ELR (cell line): ENCODE data around the gene KDM7A.
"Not testable (repeated sequence)": the region's sequence is repeated elsewhere in the genome, so short reads cannot be mapped to it uniquely, and the experiment has no call there.

Experiments
- DNase-seq: peaks from one replicate; pipeline ENCODE4 v3.0.0-alpha.2; 2015; ENCODE audit warnings: low read depth

The KDM7A gene

DNA sequence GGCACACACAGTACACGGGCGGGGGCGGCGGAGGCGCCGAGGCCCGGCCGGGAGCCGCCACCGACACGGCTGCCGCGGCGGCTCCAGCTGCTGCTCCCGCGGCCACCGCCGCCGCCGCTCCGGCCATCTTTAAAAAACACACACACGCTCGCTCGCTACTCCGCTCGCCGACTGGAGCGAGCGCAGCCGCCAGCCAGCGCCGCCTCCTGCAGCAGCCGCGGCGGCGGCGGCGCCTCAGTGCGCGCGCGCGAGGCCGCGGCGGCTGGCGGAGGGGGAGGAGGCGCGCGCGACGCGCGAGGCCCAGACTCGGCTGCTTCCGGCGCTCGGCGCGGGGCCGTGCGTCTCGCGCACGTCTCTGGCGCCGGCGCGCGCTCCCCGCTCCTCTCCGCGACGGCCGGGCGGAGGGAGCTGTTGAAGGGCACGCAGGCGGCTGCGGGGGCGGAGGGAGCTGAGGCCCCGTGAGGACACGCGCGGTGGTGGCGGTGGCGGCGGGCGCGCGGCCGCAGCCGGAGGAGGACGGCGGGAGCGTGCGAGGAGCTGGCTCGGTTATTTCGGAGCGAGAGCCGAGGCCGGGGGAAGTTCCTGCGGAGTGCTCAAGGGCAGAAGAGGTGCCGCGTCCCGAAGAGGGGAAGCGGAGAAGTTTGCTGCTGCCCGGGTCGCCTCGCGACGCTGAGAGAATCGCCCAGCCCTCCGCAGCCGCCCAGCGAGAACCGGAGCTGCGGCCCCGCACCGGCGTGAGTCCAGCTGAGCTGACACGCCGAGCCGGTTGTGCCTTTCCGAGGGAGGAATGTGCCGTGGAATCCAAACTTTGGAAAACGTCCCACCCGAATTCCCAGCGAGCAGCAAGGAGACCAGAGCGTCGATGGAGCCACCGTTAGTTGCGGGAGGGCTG, at the start of gene KDM7A:
KDM7A (minus strand) TSS at position 173 of the 892 bp plus-strand sequence; CDS start at position 127, 46 bp downstream.
- DNase-seq: peak; percentile 85

DNA sequence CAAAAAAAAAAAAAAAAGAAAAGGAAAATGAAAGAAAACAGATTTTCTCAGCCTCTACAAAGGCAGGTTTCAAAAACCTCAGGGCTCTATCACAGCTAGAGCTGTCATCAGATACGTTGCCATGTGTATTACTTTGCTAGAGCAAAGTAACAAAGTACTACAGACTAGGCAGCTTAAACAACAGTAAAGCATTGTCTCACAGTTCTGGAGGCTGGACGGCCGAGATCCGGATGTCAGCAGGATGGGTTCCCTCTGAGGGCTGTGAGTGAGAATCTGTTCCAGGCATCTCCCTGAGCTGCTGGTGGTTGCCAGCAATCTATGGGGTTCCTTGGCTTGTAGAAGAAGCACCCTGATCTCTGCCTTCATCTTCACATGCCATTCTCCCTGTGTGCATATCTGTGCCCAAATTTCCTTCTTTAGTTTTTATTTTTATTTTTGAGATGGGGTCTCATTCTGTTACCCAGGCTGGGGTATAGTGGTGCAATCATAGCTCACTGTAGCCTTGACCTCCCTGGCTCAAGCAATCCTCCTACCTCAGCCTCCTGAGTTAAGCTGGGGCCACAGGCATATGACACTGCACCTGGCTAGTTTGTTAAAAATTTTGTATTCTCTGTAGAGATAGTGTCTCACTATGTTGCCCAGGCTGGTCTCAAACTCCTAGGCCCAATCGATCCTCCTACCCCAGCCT, 48.9 kb upstream of the KDM7A start:
- DNase-seq: no peak

GRCh38 chr7:140223515-140224221, 46.9 kb upstream of the KDM7A start:
- DNase-seq: no peak

GRCh38 chr7:140222814-140223213, 46.0 kb upstream of the KDM7A start:
- DNase-seq: no peak

GRCh38 chr7:140219672-140220524, 43.1 kb upstream of the KDM7A start:
- DNase-seq: no peak

DNA sequence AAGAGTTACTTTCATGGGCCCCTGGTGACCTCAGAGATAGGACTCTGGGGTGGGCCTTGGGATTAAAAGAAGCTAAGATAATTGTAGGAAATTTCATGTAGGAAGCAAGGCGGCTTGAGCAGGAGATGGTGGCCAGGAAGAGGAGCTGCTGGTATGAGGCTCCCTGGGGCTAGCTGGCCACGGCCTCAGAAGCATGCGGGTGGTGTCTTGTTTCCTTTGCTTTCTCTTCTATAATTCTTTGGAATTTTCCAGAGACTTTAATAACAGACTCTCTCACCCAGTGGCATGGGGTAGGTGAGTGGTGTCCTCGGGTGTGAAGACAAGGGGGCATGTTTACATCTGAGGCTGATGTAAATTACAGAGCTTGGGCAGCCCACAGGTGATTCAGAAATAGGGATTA, 41.9 kb upstream of the KDM7A start:
- no peak for DNase-seq

DNA sequence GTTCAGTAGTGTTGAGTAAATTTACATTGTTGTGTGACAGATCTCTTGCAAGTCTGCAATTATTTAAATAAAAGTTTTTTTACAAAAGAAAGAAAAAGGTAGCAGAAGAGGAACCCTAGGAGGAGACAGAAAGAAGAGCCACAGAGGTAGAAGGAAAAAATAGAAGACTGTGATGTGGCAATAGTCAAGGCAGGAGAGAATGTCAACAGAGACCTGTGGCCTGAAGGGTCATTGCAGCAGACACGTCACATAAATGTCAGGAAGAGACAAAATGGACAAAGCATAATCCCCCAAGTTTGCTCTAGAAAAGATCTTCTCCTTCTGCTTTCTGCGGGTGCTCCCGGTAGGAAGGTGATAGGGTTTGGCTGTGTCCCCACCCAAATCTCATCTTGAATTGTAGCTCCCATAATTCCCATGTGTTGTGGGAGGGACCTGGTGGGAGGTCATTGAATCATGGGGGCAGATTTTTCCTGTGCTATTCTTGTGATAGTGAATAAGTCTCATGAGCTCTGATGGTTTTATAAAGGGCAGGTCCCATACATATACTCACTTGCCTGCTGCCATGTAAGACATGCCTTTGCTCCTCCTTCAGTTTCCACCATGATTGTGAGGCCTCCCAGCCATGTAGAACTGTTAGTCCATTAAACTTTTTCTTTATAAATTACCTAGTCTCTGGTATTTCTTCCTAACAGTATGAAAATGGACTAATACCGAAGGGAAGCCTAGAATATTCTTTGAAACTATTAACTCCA, 41.1 kb upstream of the KDM7A start:
- DNase-seq: no peak

- DNase-seq: no peak
These were observed 38.5 kb upstream of the KDM7A start for GRCh38 chr7:140215281-140215680.

DNA sequence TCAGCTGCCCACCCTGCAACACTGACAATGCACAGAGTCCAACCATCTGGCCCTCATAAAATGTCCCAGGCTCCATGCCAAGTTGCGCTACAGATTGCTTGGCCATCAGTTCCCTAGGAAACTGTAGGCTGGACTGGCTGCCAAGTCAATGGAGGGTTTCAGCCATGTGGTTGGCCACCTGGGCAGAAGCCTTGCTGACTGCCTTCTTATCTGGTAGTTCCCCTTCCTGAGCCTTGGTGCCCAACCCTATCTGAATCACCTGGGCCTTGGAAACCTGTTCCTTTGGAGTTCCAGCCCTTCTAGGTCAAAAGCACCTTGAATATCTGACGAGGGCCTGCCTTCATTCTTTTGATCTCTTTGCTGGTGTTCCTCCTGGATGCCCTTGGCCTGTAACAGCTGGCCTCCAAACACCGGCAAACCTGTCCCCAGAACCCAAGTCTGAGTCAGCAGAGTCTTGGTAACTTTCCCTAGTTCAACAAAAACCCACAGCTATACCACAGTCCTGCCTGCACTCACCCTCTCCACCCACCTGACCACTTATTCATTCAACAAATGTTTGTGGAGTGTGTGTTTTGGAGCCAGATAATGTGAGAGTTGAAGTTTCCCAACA, 37.4 kb upstream of the KDM7A start:
- no peak for DNase-seq

DNA sequence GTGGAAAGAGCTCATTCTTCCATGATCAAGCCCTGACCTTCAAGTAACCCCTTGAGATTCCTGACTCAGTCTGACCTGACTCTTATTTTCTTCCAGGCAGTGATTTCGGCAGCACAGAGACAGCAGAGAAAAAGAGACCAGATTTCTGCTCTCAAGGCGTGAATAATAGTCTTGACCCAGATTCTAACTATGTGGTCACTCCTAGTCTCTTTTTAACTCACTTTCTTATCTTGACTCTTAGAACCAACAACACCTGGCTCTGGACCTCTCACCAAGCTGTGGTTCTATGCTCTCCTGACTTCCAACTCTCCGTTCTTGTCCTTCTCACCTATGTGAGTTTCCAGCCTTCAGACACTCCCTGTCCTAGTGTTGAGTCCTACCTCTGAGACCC, 36.9 kb upstream of the KDM7A start:
- no peak for DNase-seq

GRCh38 chr7:140212100-140212881, 35.5 kb upstream of the KDM7A start:
- peak; percentile 54 for DNase-seq

- no peak for DNase-seq
These were observed 34.9 kb upstream of the KDM7A start for GRCh38 chr7:140211698-140212097.

DNA sequence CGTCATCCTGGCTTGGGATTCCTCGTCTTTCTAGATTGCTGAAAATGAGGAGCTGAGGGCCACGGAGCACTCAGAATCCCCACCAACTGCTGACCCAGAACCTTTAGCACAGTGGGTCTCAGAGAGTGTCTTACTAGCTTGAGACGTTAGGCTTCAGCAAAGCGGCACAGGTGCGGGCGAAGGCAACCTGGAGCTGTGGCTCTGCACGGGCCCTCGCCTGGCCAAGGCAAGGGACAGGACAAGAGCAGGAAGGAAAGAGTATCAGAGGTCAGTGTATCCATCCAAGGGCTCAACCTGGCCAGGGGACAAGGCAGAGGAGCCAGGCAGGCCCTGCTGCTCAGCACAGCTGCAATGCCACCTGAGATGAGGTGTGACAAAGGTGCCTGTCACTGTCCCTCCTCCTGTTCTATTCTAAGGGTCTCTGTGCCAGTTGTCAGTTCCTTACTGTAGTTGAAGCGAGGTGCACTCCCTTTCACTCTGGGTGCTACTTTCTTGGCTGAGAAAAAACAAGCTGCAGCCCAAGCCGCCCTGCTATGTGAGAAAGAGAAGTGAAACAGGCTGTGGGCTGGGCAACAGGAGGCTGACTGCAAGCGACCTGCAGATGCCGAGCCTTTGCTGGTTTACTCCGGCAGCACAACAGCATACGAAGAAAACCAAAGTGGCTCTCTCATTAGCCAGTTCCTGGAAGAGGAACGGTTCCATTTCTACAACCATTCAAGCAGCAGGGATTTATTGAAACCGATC, 33.3 kb upstream of the KDM7A start:
- no peak for DNase-seq

DNA sequence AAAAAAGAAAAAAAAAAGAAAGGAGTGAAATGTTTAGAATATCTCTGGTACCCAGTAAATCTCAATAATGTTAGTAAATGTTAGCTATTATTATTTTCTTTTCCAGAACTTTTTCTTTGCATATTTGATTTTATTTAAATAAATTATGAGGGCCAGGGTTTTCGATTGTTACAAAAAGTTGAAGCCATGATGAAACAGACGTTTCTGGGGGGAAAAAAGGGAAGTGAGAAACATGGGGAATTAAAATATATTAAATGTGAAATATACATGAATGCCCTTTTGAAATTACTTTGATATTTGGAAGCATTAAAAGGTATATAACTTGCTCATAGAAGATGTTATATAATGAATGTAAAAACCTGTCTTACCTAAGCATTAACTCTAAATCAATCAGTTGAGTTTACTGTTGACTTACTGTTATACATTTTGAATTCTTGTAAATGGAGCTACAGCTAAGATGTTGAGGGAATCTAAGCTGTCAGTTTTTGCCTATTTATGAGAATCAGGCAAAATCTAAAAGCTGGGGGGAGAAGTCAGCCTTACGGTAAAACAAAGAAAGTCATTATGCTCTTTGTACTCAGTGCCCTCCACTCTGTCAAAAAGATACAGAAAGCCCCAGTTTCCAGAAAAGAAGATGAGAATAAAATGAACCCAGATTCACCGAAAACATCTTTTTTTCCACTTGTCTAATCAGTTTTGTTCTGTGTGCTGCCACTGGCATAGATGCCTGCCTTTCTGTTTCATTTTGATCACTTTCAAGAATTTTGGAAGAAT, 30.0 kb upstream of the KDM7A start:
- no peak for DNase-seq

GRCh38 chr7:140205600-140205999, 28.8 kb upstream of the KDM7A start:
- DNase-seq: no peak

- DNase-seq: no peak
These were observed 26.8 kb upstream of the KDM7A start for GRCh38 chr7:140203556-140203955.

DNA sequence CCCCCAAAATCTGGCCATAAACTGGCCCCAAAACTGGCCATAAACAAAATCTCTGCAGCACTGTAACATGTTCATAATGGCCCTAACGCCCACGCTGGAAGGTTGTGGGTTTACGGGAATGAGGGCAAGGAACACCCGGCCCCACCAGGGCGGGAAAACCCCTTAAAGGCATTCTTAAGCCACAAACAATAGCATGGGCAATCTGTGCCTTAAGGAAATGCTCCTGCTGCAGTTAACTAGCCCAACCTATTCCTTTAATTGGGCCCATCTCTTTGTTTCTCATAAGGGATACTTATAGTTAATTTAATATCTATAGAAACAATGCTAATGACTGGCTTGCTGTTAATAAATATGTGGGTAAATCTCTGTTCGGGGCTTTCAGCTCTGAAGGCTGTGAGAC, 26.2 kb upstream of the KDM7A start:
- not testable (repeated sequence) for DNase-seq

GRCh38 chr7:140201393-140201792, 24.6 kb upstream of the KDM7A start:
- DNase-seq: no peak
